ENCODE measurements around the gene TTC39C. TPM values are rescaled to one million over a fixed set of nuclear protein-coding genes. Genes with fewer than 3 reads are reported as not detected.

TTC39C gene
- total RNA-seq, 1 donor from 2014 or later = 12.8 TPM

GRCh38 chr18:24041691-24042090, 27.1 kb downstream of the TTC39C start:
- H3K4me3 Mint-ChIP-seq (ENCODE audit: unreplicated experiment) = no peak overlapping the region
- DNase-seq (ENCODE audit: low read depth) (no peak), FAIRE-seq (peak; percentile 37)
- H3K27me3 Mint-ChIP-seq (ENCODE audit: low read depth, unreplicated experiment) = no peaks in the 10 kb centered on the region
- H3K36me3 Mint-ChIP-seq (ENCODE audit: low read depth, unreplicated experiment) = peaks cover 1% of the 10 kb centered on the region
- no peak overlapping the region for H2AFZ ChIP-seq (ENCODE audit: low read depth, low read length)
- no peaks in the 10 kb centered on the region for H3K36me3 ChIP-seq (ENCODE audit: insufficient read depth, low read length)
- no peak overlapping the region for H3K4me3 ChIP-seq (ENCODE audit: insufficient read depth, low read depth, low read length)
- no peaks in the 10 kb centered on the region for H3K9me3 ChIP-seq (ENCODE audit: insufficient read depth, low read depth, low read length)
- no peak overlapping the region for H3K27ac Mint-ChIP-seq (ENCODE audit: unreplicated experiment)
- H3K4me2 ChIP-seq (ENCODE audit: low read length) = no peak overlapping the region
- H3K79me2 ChIP-seq (ENCODE audit: insufficient read depth, low read length) = peaks cover 24% of the 10 kb centered on the region
- H3K9me3 Mint-ChIP-seq (ENCODE audit: unreplicated experiment) = no peaks in the 10 kb centered on the region
- no peak overlapping the region for H3K27ac ChIP-seq (ENCODE audit: low read depth, low read length)
- TF ChIP-seq, protein P1, sequence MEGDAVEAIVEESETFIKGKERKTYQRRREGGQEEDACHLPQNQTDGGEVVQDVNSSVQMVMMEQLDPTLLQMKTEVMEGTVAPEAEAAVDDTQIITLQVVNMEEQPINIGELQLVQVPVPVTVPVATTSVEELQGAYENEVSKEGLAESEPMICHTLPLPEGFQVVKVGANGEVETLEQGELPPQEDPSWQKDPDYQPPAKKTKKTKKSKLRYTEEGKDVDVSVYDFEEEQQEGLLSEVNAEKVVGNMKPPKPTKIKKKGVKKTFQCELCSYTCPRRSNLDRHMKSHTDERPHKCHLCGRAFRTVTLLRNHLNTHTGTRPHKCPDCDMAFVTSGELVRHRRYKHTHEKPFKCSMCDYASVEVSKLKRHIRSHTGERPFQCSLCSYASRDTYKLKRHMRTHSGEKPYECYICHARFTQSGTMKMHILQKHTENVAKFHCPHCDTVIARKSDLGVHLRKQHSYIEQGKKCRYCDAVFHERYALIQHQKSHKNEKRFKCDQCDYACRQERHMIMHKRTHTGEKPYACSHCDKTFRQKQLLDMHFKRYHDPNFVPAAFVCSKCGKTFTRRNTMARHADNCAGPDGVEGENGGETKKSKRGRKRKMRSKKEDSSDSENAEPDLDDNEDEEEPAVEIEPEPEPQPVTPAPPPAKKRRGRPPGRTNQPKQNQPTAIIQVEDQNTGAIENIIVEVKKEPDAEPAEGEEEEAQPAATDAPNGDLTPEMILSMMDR (IDR thresholded peaks at IDR 0.05; ENCODE audit: insufficient read depth, low read depth, low read length) = no peak
- no peak for TF ChIP-seq EZH2 (IDR thresholded peaks at IDR 0.05; ENCODE audit: insufficient read depth, low read length)
- no peaks in the 10 kb centered on the region for H3K4me1 ChIP-seq (ENCODE audit: insufficient read depth, low read length)
- H4K20me1 ChIP-seq (ENCODE audit: insufficient read depth, low read length) = peaks cover 39% of the 10 kb centered on the region
- no peaks in the 10 kb centered on the region for H3K27me3 ChIP-seq (ENCODE audit: insufficient read depth, low read length)
- no peak overlapping the region for H3K9ac ChIP-seq (ENCODE audit: low read length)
- H3K4me1 Mint-ChIP-seq (ENCODE audit: low read depth, unreplicated experiment) = no peaks in the 10 kb centered on the region

GRCh38 chr18:24043403-24043802, 28.8 kb downstream of the TTC39C start:
- Histone ChIP-seq H3K9me3 (ENCODE audit: insufficient read depth, low read depth, low read length) (no peaks in the 10 kb centered on the region), H3K36me3 (ENCODE audit: insufficient read depth, low read length) (no peaks in the 10 kb centered on the region), H3K27ac (ENCODE audit: low read depth, low read length) (no peak overlapping the region), H3K4me3 (ENCODE audit: insufficient read depth, low read depth, low read length) (no peak overlapping the region), H4K20me1 (ENCODE audit: insufficient read depth, low read length) (peaks cover 29% of the 10 kb centered on the region), H3K4me1 (ENCODE audit: insufficient read depth, low read length) (no peaks in the 10 kb centered on the region), H3K27me3 (ENCODE audit: insufficient read depth, low read length) (no peaks in the 10 kb centered on the region), H3K4me2 (ENCODE audit: low read length) (no peak overlapping the region), H2AFZ (ENCODE audit: low read depth, low read length) (no peak overlapping the region), H3K9ac (ENCODE audit: low read length) (no peak overlapping the region), H3K79me2 (ENCODE audit: insufficient read depth, low read length) (peaks cover 17% of the 10 kb centered on the region)
- no peak for DNase-seq (ENCODE audit: low read depth)
- TF ChIP-seq EZH2 (IDR thresholded peaks at IDR 0.05; ENCODE audit: insufficient read depth, low read length) = no peak
- TF ChIP-seq, protein P1 (IDR thresholded peaks at IDR 0.05; ENCODE audit: insufficient read depth, low read depth, low read length) = no peak
- no peaks in the 10 kb centered on the region for H3K27me3 Mint-ChIP-seq (ENCODE audit: low read depth, unreplicated experiment)
- no peak overlapping the region for H3K27ac Mint-ChIP-seq (ENCODE audit: unreplicated experiment)
- H3K4me1 Mint-ChIP-seq (ENCODE audit: low read depth, unreplicated experiment) = no peaks in the 10 kb centered on the region
- no peak overlapping the region for H3K4me3 Mint-ChIP-seq (ENCODE audit: unreplicated experiment)
- H3K9me3 Mint-ChIP-seq (ENCODE audit: unreplicated experiment) = no peaks in the 10 kb centered on the region
- H3K36me3 Mint-ChIP-seq (ENCODE audit: low read depth, unreplicated experiment) = peaks cover 1% of the 10 kb centered on the region
- no peak for FAIRE-seq

GRCh38 chr18:24048261-24048660, 33.7 kb downstream of the TTC39C start:
- no peak overlapping the region for H3K4me3 Mint-ChIP-seq (ENCODE audit: unreplicated experiment)
- peaks cover 17% of the 10 kb centered on the region for H3K4me1 Mint-ChIP-seq (ENCODE audit: low read depth, unreplicated experiment)
- H3K27ac Mint-ChIP-seq (ENCODE audit: unreplicated experiment) = no peak overlapping the region
- no peak overlapping the region for H2AFZ ChIP-seq (ENCODE audit: low read depth, low read length)
- H3K9me3 Mint-ChIP-seq (ENCODE audit: unreplicated experiment) = no peaks in the 10 kb centered on the region
- H3K36me3 ChIP-seq (ENCODE audit: insufficient read depth, low read length) = no peaks in the 10 kb centered on the region
- H3K4me3 ChIP-seq (ENCODE audit: insufficient read depth, low read depth, low read length) = no peak overlapping the region
- H3K79me2 ChIP-seq (ENCODE audit: insufficient read depth, low read length) = no peaks in the 10 kb centered on the region
- peaks cover 10% of the 10 kb centered on the region for H3K4me1 ChIP-seq (ENCODE audit: insufficient read depth, low read length)
- H3K4me2 ChIP-seq (ENCODE audit: low read length) = no peak overlapping the region
- DNase-seq (ENCODE audit: low read depth) = no peak
- no peaks in the 10 kb centered on the region for H3K27me3 ChIP-seq (ENCODE audit: insufficient read depth, low read length)
- TF ChIP-seq, protein P1 (IDR thresholded peaks at IDR 0.05; ENCODE audit: insufficient read depth, low read depth, low read length) = no peak
- TF ChIP-seq EZH2 (IDR thresholded peaks at IDR 0.05; ENCODE audit: insufficient read depth, low read length) = no peak
- FAIRE-seq = no peak
- H3K27ac ChIP-seq (ENCODE audit: low read depth, low read length) = no peak overlapping the region
- no peaks in the 10 kb centered on the region for H3K9me3 ChIP-seq (ENCODE audit: insufficient read depth, low read depth, low read length)
- H3K9ac ChIP-seq (ENCODE audit: low read length) = no peak overlapping the region
- H3K36me3 Mint-ChIP-seq (ENCODE audit: low read depth, unreplicated experiment) = peaks cover 1% of the 10 kb centered on the region
- peaks cover 26% of the 10 kb centered on the region for H4K20me1 ChIP-seq (ENCODE audit: insufficient read depth, low read length)
- no peaks in the 10 kb centered on the region for H3K27me3 Mint-ChIP-seq (ENCODE audit: low read depth, unreplicated experiment)

Data from astrocyte (in vitro differentiated cells and primary cell).